Activated gamma-delta T cell treated with anti-CD3 and anti-CD28 coated beads, Interleukin-2, amount 50 U/mL, for 16 hours (primary cell): ENCODE results near the gene USP20.

Experiments
- DNase-seq: peaks from one replicate; pipeline ENCODE4 v3.0.0-alpha.2; 2020; ENCODE audit warnings: low read depth

Gene USP20

GRCh38 chr9:129857207-129857606, 21.9 kb downstream of the USP20 start:
- no peak for DNase-seq

- DNase-seq: no peak
Measured at GRCh38 chr9:129858167-129858962, 23.1 kb downstream of the USP20 start.

- no peak for DNase-seq
Measured at GRCh38 chr9:129860653-129861446, 25.6 kb downstream of the USP20 start.

- DNase-seq: no peak
Measured at GRCh38 chr9:129861447-129861827, 26.2 kb downstream of the USP20 start.

GRCh38 chr9:129863059-129863690, 27.9 kb downstream of the USP20 start:
- peak; percentile 63 for DNase-seq

GRCh38 chr9:129864991-129865647, 29.9 kb downstream of the USP20 start:
- no peak for DNase-seq

GRCh38 chr9:129865668-129866320, 30.5 kb downstream of the USP20 start:
- no peak for DNase-seq

- DNase-seq: no peak
Measured at GRCh38 chr9:129866394-129867135, 31.3 kb downstream of the USP20 start.

- DNase-seq: no peak
Measured at GRCh38 chr9:129867136-129868022, 32.1 kb downstream of the USP20 start.

GRCh38 chr9:129868023-129868871, 33.0 kb downstream of the USP20 start:
- DNase-seq: no peak

GRCh38 chr9:129868872-129869486, 33.7 kb downstream of the USP20 start:
- peak; percentile 86 for DNase-seq

- DNase-seq: no peak
Measured at GRCh38 chr9:129869585-129870501, 34.6 kb downstream of the USP20 start.

- DNase-seq: no peak
Measured at GRCh38 chr9:129871046-129871445, 35.8 kb downstream of the USP20 start.

GRCh38 chr9:129873563-129874190, 38.4 kb downstream of the USP20 start:
- DNase-seq: no peak

- DNase-seq: no peak
Measured at GRCh38 chr9:129874261-129875101, 39.2 kb downstream of the USP20 start.

GRCh38 chr9:129875181-129875611, 39.9 kb downstream of the USP20 start:
- DNase-seq: no peak
